Prostate gland (tissue), 2 donors: Measurements from ENCODE around the gene SH3D19.

Experiments
- POLR2A ChIP-seq: fragments of 450-650 bp; IDR thresholded peaks from one replicate; pipeline ENCODE4 v1.6.1; 2016; ENCODE audit warnings: antibody characterized with exemption, mild to moderate bottlenecking
- TF ChIP-seq, protein P1 (sequence below), 4 experiments: fragments of 200-600 bp in 2 of 4; fragments of 450-650 bp in 2 of 4; sonication (generic) in 2 of 4; IDR thresholded peaks; 1 replicate in 3 of 4; 2 replicates in 1 of 4; pipeline ENCODE4 v1.5.1; 2016 to 2019; ENCODE audit warnings: antibody characterized with exemption in 4 of 4, mild to moderate bottlenecking in 2 of 4, moderate library complexity in 2 of 4

GRCh38 chr4:151197247-151197646, 128.2 kb downstream of the SH3D19 start:
- TF ChIP-seq, protein P1, sequence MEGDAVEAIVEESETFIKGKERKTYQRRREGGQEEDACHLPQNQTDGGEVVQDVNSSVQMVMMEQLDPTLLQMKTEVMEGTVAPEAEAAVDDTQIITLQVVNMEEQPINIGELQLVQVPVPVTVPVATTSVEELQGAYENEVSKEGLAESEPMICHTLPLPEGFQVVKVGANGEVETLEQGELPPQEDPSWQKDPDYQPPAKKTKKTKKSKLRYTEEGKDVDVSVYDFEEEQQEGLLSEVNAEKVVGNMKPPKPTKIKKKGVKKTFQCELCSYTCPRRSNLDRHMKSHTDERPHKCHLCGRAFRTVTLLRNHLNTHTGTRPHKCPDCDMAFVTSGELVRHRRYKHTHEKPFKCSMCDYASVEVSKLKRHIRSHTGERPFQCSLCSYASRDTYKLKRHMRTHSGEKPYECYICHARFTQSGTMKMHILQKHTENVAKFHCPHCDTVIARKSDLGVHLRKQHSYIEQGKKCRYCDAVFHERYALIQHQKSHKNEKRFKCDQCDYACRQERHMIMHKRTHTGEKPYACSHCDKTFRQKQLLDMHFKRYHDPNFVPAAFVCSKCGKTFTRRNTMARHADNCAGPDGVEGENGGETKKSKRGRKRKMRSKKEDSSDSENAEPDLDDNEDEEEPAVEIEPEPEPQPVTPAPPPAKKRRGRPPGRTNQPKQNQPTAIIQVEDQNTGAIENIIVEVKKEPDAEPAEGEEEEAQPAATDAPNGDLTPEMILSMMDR (IDR thresholded peaks at IDR 0.05), result no peak
- TF ChIP-seq POLR2A, result no peak
